ENCODE measurements around the gene SFT2D2.
A peak's percentile ranks its signal among the peaks of the same experiment; 100 is the strongest.
"Not testable (repeated sequence)": the region's sequence is repeated elsewhere in the genome, so short reads cannot be mapped to it uniquely, and the experiment has no call there.

Gene SFT2D2

GRCh38 chr1:168225476-168226190 lies at the start of gene SFT2D2:
SFT2D2 (plus strand) TSS chr1:168226004; CDS start chr1:168226080, 76 bp downstream.
- no peak for FAIRE-seq

- no peak for FAIRE-seq
Observed at GRCh38 chr1:168178227-168178637, 47.6 kb upstream of the SFT2D2 start.

- peak; percentile 99 for FAIRE-seq
Observed at GRCh38 chr1:168178638-168179437, 47.0 kb upstream of the SFT2D2 start, which contains the start of gene TIPRL. TIPRL (plus strand) TSS chr1:168178962; CDS start chr1:168179078, 116 bp downstream.

- FAIRE-seq: no peak
Observed at GRCh38 chr1:168179438-168180147, 46.2 kb upstream of the SFT2D2 start.

GRCh38 chr1:168180148-168180524 lies 45.7 kb upstream of the SFT2D2 start:
- no peak for FAIRE-seq

- FAIRE-seq: not testable (repeated sequence)
Observed at GRCh38 chr1:168181063-168181720, 44.6 kb upstream of the SFT2D2 start.

GRCh38 chr1:168187177-168187576 lies 38.6 kb upstream of the SFT2D2 start:
- FAIRE-seq: no peak

GRCh38 chr1:168190403-168190802 lies 35.4 kb upstream of the SFT2D2 start:
- FAIRE-seq: no peak

- no peak for FAIRE-seq
Observed at GRCh38 chr1:168195199-168196135, 30.3 kb upstream of the SFT2D2 start.

- no peak for FAIRE-seq
Observed at GRCh38 chr1:168199056-168199455, 26.7 kb upstream of the SFT2D2 start.

GRCh38 chr1:168202941-168203654 lies 22.7 kb upstream of the SFT2D2 start:
- FAIRE-seq: no peak

GRCh38 chr1:168206111-168206510 lies 19.7 kb upstream of the SFT2D2 start:
- no peak for FAIRE-seq

- not testable (repeated sequence) for FAIRE-seq
Observed at GRCh38 chr1:168207673-168208072, 18.1 kb upstream of the SFT2D2 start.

GRCh38 chr1:168210312-168210711 lies 15.5 kb upstream of the SFT2D2 start:
- FAIRE-seq: no peak

- FAIRE-seq: no peak
Observed at GRCh38 chr1:168213349-168213748, 12.5 kb upstream of the SFT2D2 start.

- no peak for FAIRE-seq
Observed at GRCh38 chr1:168216171-168216570, 9.6 kb upstream of the SFT2D2 start.

- no peak for FAIRE-seq
Observed at GRCh38 chr1:168217664-168218063, 8.1 kb upstream of the SFT2D2 start.

GRCh38 chr1:168218658-168219057 lies 7.1 kb upstream of the SFT2D2 start:
- no peak for FAIRE-seq

- FAIRE-seq: no peak
Observed at GRCh38 chr1:168220470-168220871, 5.3 kb upstream of the SFT2D2 start.

- FAIRE-seq: no peak
Observed at GRCh38 chr1:168221275-168221674, 4.5 kb upstream of the SFT2D2 start.

- FAIRE-seq: no peak
Observed at GRCh38 chr1:168223261-168223660, 2.5 kb upstream of the SFT2D2 start.
